HepG2 (cell line): Measurements from ENCODE around the gene MSANTD2. TPM values are rescaled to one million over a fixed set of nuclear protein-coding genes. Genes with fewer than 3 reads are reported as not detected.

ENCODE experiments used
- ATAC-seq: fragments of 200-7000 bp; cut with Tn5 transposase; 3 replicates; pipeline ENCODE4 v1.9.1; 2020; ENCODE audit warnings: mild to moderate bottlenecking, moderate library complexity
- BruUV-seq: library from RNA; stranded (reverse); fragments of 400-500 nt; replicated peaks from 2 replicates; lab custom pipeline; 2021; lab: Mats Ljungman, UMichigan
- CTCF ChIA-PET: fragments of 300-600 bp; formaldehyde crosslinking; extraction: SDS; loops from one replicate; lab custom pipeline; 2021; ENCODE audit warnings: low total read pairs, inconsistent platforms, low intra/inter-chr PET ratio; lab: Yijun Ruan, JAX
- POLR2A ChIA-PET: fragments of 350-600 bp; sonication (Branson Sonifier 250); formaldehyde crosslinking; loops from one replicate; lab custom pipeline; 2020; ENCODE audit warnings: antibody characterized with exemption, inconsistent platforms; lab: Yijun Ruan, JAX
- DNase-seq: peaks from one replicate; pipeline ENCODE4 v3.0.0-alpha.2; 2015; ENCODE audit warnings: low spot score
- FAIRE-seq: peaks from 3 replicates; lab custom pipeline; 2011; peaks lifted over from hg19 to GRCh38; lab: Jason Lieb, UNC
- H2AFZ ChIP-seq: one replicate; pipeline ENCODE4 v1.6.1; 2011; ENCODE audit warnings: low read length, inconsistent platforms
- H3K27ac ChIP-seq: fragments of 300-600 bp; 3 replicates; pipeline ENCODE4 v1.8.0; 2011; ENCODE audit warnings: mixed run types, mild to moderate bottlenecking, mixed read lengths, low read length, inconsistent platforms; ENCODE audit not compliant: insufficient read depth; ENCODE audit errors: extremely low read length
- H3K27me3 ChIP-seq, 2 experiments: fragments of 200-600 bp in 1 of 2; 2 replicates in 1 of 2; 3 replicates in 1 of 2; pipeline versions ENCODE4 v1.6.0 to v1.8.0; 2011; ENCODE audit warnings: low read length in 2 of 2, mild to moderate bottlenecking in 2 of 2, moderate library complexity in 2 of 2, inconsistent platforms in 1 of 2; ENCODE audit not compliant: insufficient read depth in 2 of 2, control insufficient read depth in 1 of 2
- H3K36me3 ChIP-seq, 2 experiments: fragments of 200-600 bp in 1 of 2; replicated peaks in 1 of 2; 2 replicates in 1 of 2; 3 replicates in 1 of 2; pipeline versions ENCODE4 v1.5.1 to v1.8.0; 2011; ENCODE audit warnings: low read length in 2 of 2, inconsistent platforms in 1 of 2; ENCODE audit not compliant: insufficient read depth in 2 of 2, control insufficient read depth in 1 of 2
- H3K4me1 ChIP-seq: 2 replicates; pipeline ENCODE4 v1.5.1; 2012; ENCODE audit warnings: low read length, inconsistent platforms; ENCODE audit not compliant: insufficient read depth
- H3K4me2 ChIP-seq: 2 replicates; pipeline ENCODE4 v1.6.0; 2011; ENCODE audit warnings: low read depth, low read length, inconsistent platforms
- H3K4me3 ChIP-seq, 3 experiments: fragments of 200-600 bp in 1 of 3; sonication (generic), shearing (Covaris generic) in 1 of 3; replicated peaks in 1 of 3; 2 replicates each; pipeline ENCODE4 v1.5.1; 2011 to 2016; ENCODE audit warnings: low read length in 3 of 3, inconsistent platforms in 2 of 3, low read depth in 2 of 3, mild to moderate bottlenecking in 2 of 3, control low read depth in 1 of 3, mixed read lengths in 1 of 3; ENCODE audit not compliant: insufficient read depth in 1 of 3
- H3K79me2 ChIP-seq: one replicate; pipeline ENCODE4 v1.6.1; 2011; ENCODE audit warnings: low read length, inconsistent platforms; ENCODE audit not compliant: insufficient read depth
- H3K9ac ChIP-seq: 2 replicates; pipeline ENCODE4 v1.6.0; 2011; ENCODE audit warnings: mild to moderate bottlenecking, low read depth, low read length, inconsistent platforms; ENCODE audit not compliant: insufficient read depth
- H3K9me3 ChIP-seq: 2 replicates; pipeline ENCODE4 v1.5.1; 2012; ENCODE audit warnings: mild to moderate bottlenecking, low read length
- H4K20me1 ChIP-seq: 2 replicates; pipeline ENCODE4 v1.6.0; 2011; ENCODE audit warnings: inconsistent platforms, mild to moderate bottlenecking, low read length, moderate library complexity; ENCODE audit not compliant: insufficient read depth
- ARNT ChIP-seq: fragments of 450-650 bp; IDR thresholded peaks from 2 replicates; pipeline ENCODE4 v1.6.1; 2017
- DNMT1 ChIP-seq: sonication (generic); formaldehyde crosslinking; IDR thresholded peaks from 2 replicates; pipeline ENCODE4 v1.5.1; 2020; ENCODE audit warnings: mild to moderate bottlenecking, missing genetic modification reagents
- MIER2 ChIP-seq: IDR thresholded peaks from 2 replicates; pipeline ENCODE4 v1.6.1; 2016; ENCODE audit warnings: missing biosample characterization, missing genetic modification reagents
- MTF1 ChIP-seq: sonication (generic); formaldehyde crosslinking; IDR thresholded peaks from 2 replicates; pipeline ENCODE4 v1.5.0; 2020; ENCODE audit warnings: missing genetic modification reagents
- SRSF4 ChIP-seq: fragments of 200-400 bp; formaldehyde crosslinking; IDR thresholded peaks from one replicate; pipeline ENCODE4 v1.6.1; 2018; ENCODE audit warnings: mild to moderate bottlenecking, low read depth, low read length, moderate library complexity; ENCODE audit not compliant: poor library complexity, severe bottlenecking
- ZNF746 ChIP-seq: sonication (generic); formaldehyde crosslinking; IDR thresholded peaks from 2 replicates; pipeline ENCODE4 v1.8.0; 2022; ENCODE audit warnings: mild to moderate bottlenecking, missing genetic modification reagents
- WGBS: methylation state at CpG from one replicate; pipeline ENCODE4 v1.1.6; 2017; ENCODE audit warnings: low lambda C conversion rate; 5-methylcytosine and 5-hydroxymethylcytosine counted together
- in situ Hi-C: cut with HindIII; loops from 2 replicates; pipeline ENCODE4 v1.10.0; 2017; ENCODE audit warnings: low pct_unique_long_range_greater_than_20kb; ENCODE audit not compliant: extremely low pct_ligation_motif_present
- intact Hi-C: fragments of 100-400 bp; cut with micrococcal nuclease; formaldehyde crosslinking; loops from one replicate; pipeline ENCODE4 v1.10.0; 2022; ENCODE audit not compliant: unreplicated experiment
- polyA plus RNA-seq, 8 experiments: library from polyadenylated mRNA; depleted of rRNA in 3 of 8; stranded (reverse) in 7 of 8; unstranded in 1 of 8; fragments of >200 nt; fragmentation: Illumina TruSeq in 4 of 8; extraction: Trizol in 4 of 8; gene quantifications; 2 replicates each; pipeline versions ENCODE4 v1.2.1 to v1.2.3, GENCODE V29; 2011 to 2016; ENCODE audit warnings: low read depth in 4 of 8, missing spikeins in 1 of 8, mixed read lengths in 1 of 8; ENCODE audit not compliant: insufficient read depth in 1 of 8
- total RNA-seq, 5 experiments: library from RNA; depleted of rRNA; stranded (reverse); fragments of >200 nt; fragmentation: Illumina TruSeq; extraction: Trizol; gene quantifications; 2 replicates each; pipeline ENCODE4 v1.2.3, GENCODE V29; 2016; ENCODE audit warnings: low read depth in 1 of 5
- TF ChIP-seq, protein P1 (sequence below): sonication (generic); formaldehyde crosslinking; IDR thresholded peaks from 2 replicates; pipeline ENCODE4 v1.5.1; 2020; ENCODE audit warnings: mild to moderate bottlenecking, missing genetic modification reagents
- TF ChIP-seq, protein P2 (sequence below): conservative IDR thresholded peaks from 2 replicates; pipeline ENCODE4 v1.6.1; 2018; ENCODE audit warnings: missing genetic modification reagents
- TF ChIP-seq, protein P3 (sequence below): sonication (generic); formaldehyde crosslinking; IDR thresholded peaks from 2 replicates; pipeline ENCODE4 v1.4.0; 2020; ENCODE audit warnings: missing genetic modification reagents, borderline replicate concordance

Gene MSANTD2
- total and polyA plus RNA-seq, 2 of the 13 experiments (the other 11 are each of a cell fraction or from before 2014, with no cell fraction given), result 8.7 to 10.1 TPM

DNA sequence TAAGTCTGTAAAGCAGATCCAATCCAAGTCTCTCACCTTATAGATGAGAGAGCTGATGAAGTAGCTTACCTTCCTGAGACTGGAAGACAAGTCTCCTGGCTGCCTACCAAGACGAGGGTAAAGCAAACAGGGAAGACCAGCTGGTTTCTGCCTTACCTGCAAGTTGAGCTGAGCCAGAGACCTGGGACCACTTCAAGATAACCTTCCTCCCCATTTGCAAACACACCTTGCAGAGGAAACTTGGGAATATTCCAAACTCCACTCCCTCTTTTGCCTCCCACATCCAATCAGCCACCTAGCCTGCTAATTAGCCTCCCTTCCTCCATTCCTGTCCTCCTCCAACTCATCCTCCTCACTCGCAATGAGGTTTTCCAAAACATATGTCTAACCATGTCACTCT is 41.6 kb upstream of the MSANTD2 start:
- no peak for ATAC-seq
- no peak for TF ChIP-seq SRSF4
- no peak for TF ChIP-seq DNMT1 (CRISPR knock-in tag)
- TF ChIP-seq ZNF746 (CRISPR knock-in tag), result no peak
- TF ChIP-seq ARNT, result no peak
- TF ChIP-seq, protein P1, sequence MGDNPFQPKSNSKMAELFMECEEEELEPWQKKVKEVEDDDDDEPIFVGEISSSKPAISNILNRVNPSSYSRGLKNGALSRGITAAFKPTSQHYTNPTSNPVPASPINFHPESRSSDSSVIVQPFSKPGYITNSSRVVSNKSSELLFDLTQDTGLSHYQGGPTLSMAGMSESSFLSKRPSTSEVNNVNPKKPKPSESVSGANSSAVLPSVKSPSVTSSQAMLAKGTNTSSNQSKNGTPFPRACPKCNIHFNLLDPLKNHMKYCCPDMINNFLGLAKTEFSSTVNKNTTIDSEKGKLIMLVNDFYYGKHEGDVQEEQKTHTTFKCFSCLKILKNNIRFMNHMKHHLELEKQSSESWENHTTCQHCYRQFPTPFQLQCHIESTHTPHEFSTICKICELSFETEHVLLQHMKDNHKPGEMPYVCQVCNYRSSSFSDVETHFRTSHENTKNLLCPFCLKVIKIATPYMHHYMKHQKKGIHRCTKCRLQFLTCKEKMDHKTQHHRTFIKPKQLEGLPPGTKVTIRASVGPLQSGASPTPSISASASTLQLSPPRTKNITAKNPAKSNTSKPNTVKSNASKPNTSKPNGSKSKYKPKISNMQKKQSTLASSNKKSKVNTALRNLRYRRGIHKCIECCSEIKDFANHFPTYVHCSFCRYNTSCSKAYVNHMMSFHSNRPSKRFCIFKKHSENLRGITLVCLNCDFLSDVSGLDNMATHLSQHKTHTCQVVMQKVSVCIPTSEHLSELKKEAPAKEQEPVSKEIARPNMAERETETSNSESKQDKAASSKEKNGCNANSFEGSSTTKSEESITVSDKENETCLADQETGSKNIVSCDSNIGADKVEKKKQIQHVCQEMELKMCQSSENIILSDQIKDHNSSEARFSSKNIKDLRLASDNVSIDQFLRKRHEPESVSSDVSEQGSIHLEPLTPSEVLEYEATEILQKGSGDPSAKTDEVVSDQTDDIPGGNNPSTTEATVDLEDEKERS (CRISPR knock-in tag), result no peak
- TF ChIP-seq, protein P2, sequence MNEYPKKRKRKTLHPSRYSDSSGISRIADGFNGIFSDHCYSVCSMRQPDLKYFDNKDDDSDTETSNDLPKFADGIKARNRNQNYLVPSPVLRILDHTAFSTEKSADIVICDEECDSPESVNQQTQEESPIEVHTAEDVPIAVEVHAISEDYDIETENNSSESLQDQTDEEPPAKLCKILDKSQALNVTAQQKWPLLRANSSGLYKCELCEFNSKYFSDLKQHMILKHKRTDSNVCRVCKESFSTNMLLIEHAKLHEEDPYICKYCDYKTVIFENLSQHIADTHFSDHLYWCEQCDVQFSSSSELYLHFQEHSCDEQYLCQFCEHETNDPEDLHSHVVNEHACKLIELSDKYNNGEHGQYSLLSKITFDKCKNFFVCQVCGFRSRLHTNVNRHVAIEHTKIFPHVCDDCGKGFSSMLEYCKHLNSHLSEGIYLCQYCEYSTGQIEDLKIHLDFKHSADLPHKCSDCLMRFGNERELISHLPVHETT (CRISPR knock-in tag), result no peak
- no peak for TF ChIP-seq MTF1 (CRISPR knock-in tag)
- TF ChIP-seq, protein P3, sequence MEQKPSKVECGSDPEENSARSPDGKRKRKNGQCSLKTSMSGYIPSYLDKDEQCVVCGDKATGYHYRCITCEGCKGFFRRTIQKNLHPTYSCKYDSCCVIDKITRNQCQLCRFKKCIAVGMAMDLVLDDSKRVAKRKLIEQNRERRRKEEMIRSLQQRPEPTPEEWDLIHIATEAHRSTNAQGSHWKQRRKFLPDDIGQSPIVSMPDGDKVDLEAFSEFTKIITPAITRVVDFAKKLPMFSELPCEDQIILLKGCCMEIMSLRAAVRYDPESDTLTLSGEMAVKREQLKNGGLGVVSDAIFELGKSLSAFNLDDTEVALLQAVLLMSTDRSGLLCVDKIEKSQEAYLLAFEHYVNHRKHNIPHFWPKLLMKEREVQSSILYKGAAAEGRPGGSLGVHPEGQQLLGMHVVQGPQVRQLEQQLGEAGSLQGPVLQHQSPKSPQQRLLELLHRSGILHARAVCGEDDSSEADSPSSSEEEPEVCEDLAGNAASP, result no peak
- TF ChIP-seq MIER2, result no peak
- TF ChIP-seq, all 625 proteins: peak for 0
- H3K4me1 ChIP-seq, result peaks cover 31% of the 10 kb centered on the region
- in situ Hi-C loops (no loop called here), intact Hi-C loops (no loop called here)
- no peak overlapping the region for H3K27ac ChIP-seq
- no peaks in the 10 kb centered on the region for H3K9me3 ChIP-seq
- H4K20me1 ChIP-seq, result no peaks in the 10 kb centered on the region
- no peak overlapping the region for H3K4me3 ChIP-seq
- no peak overlapping the region for H3K9ac ChIP-seq
- no TSS peak for BruUV-seq
- peaks cover 19 to 89% of the 10 kb centered on the region in 2 experiments for H3K27me3 ChIP-seq
- no peak overlapping the region for H2AFZ ChIP-seq
- no peaks in the 10 kb centered on the region for H3K79me2 ChIP-seq
- H3K4me2 ChIP-seq, result no peak overlapping the region
- ChIA-PET POLR2A (no interaction called here), CTCF (no interaction called here)
- DNase-seq (no peak), FAIRE-seq (no peak)
- H3K36me3 ChIP-seq, result no peaks in the 10 kb centered on the region
- 0% methylated on average over 2 of the region's 2 CpGs for WGBS
